ES-I3 (cell line): Measurements from ENCODE around the gene ZGRF1.
A peak's percentile ranks its signal among the peaks of the same experiment; 100 is the strongest.
"Not testable (repeated sequence)": the region's sequence is repeated elsewhere in the genome, so short reads cannot be mapped to it uniquely, and the experiment has no call there.

Experiments used
- H3K36me3 ChIP-seq: 2 replicates; pipeline ENCODE4 v1.6.1; 2013; ENCODE audit warnings: mild to moderate bottlenecking, low read length, control low read depth, moderate library complexity; ENCODE audit not compliant: insufficient read depth
- H3K4me1 ChIP-seq: 2 replicates; pipeline ENCODE4 v1.6.1; 2013; ENCODE audit warnings: mild to moderate bottlenecking, control low read depth, low read length; ENCODE audit not compliant: insufficient read depth
- H3K9ac ChIP-seq: 2 replicates; pipeline ENCODE4 v1.6.1; 2013; ENCODE audit warnings: low read depth, mild to moderate bottlenecking, low read length, moderate library complexity
- H3K9me3 ChIP-seq: 2 replicates; pipeline ENCODE4 v1.6.1; 2013; ENCODE audit warnings: mild to moderate bottlenecking, low read length, moderate library complexity; ENCODE audit not compliant: control insufficient read depth, insufficient read depth

The ZGRF1 gene, protein sequence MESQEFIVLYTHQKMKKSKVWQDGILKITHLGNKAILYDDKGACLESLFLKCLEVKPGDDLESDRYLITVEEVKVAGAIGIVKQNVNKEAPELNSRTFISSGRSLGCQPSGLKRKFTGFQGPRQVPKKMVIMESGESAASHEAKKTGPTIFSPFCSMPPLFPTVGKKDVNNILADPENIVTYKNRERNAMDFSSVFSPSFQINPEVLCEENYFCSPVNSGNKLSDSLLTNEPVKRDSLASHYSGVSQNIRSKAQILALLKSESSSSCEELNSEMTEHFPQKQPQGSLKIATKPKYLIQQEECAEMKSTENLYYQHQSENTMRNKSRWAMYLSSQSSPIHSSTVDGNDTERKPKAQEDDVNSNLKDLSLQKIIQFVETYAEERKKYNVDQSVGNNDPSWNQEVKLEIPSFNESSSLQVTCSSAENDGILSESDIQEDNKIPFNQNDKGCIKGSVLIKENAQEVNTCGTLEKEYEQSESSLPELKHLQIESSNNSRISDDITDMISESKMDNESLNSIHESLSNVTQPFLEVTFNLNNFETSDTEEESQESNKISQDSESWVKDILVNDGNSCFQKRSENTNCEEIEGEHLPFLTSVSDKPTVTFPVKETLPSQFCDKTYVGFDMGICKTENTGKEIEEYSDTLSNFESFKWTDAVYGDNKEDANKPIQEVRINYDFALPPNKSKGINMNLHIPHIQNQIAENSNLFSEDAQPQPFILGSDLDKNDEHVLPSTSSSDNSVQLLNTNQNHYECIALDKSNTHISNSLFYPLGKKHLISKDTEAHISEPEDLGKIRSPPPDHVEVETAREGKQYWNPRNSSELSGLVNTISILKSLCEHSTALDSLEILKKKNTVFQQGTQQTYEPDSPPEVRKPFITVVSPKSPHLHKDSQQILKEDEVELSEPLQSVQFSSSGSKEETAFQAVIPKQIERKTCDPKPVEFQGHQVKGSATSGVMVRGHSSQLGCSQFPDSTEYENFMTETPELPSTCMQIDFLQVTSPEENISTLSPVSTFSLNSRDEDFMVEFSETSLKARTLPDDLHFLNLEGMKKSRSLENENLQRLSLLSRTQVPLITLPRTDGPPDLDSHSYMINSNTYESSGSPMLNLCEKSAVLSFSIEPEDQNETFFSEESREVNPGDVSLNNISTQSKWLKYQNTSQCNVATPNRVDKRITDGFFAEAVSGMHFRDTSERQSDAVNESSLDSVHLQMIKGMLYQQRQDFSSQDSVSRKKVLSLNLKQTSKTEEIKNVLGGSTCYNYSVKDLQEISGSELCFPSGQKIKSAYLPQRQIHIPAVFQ (N-terminal part only)

DNA sequence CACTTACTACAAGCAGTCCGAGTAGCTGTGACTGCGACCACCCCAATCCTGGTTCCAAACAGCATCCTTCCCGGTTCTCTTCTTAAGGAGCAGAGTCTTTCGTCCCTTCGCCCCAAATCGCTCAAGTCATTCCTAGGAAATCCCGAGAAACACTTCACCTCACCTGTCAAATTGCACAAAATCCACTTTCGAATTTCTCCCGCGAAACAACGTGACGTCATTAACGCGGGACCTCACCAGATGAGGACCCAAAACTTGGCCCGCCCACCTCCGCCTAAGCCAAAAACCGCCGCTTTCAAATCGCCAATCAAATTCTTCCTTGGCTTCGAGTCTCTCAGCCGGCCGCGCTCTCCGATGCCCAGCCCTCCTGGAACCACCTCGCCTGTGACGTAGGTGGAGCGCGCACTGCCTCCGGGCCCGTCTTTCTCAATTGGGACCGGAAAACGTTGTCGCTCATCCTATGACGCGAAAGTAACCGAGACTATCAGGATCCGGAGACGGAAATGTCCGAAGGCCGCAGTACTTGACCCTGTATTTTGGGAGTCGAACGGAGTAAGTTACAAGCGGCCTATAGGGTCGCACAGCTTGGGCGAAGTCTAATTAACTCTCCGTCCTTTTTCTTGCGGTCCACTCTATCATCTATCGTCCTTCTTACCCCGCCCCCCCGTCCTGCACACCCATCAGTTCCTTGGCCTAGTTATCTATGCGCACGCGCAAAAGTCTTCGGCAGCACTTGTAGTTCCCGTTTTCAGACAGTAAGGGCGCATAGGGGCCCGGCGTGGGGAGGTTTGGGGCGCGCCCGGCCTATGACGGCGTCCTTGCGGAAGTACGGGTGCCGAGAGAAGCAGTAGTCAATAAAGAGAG is at the start of gene ZGRF1, which contains the start of gene LARP7:
Gene ZGRF1, minus strand, starts transcription at position 222 of the 864 bp plus-strand sequence. CDS start 3,733 bp downstream, outside the sequence.
Gene LARP7, plus strand, starts transcription at position 456 of the 864 bp plus-strand sequence. CDS start 7,527 bp downstream, outside the sequence.
- H3K36me3 ChIP-seq: peaks cover 3% of the 10 kb centered on the region
- no peaks in the 10 kb centered on the region for H3K9me3 ChIP-seq
- peak within 1 kb of the TSS; percentile 94 for H3K9ac ChIP-seq
- peaks cover 12% of the 10 kb centered on the region for H3K4me1 ChIP-seq

DNA sequence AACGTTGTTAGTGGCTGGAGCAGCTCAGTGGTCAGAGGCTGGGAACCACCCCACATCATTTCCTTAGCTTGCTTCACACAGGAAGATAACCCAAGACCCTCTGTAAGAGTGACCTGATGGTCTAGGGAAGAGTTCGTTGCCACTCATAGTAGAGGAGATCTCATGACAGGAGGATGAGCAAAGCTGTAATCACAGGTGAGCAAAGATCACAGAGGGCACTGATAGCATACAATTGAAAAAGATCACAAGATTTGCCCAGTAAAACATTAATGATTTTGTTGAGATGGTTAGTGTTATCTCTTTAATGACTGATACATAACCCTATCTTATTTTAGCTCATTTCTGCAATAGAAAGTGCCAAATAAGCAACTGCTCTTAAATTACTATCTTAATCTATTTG is 44.3 kb upstream of the ZGRF1 start:
- H3K4me1 ChIP-seq: peaks cover 6% of the 10 kb centered on the region; the same call in 1 of the 2 replicates
- H3K9me3 ChIP-seq: no peaks in the 10 kb centered on the region
- no peaks in the 10 kb centered on the region for H3K36me3 ChIP-seq
- no peak overlapping the region for H3K9ac ChIP-seq

DNA sequence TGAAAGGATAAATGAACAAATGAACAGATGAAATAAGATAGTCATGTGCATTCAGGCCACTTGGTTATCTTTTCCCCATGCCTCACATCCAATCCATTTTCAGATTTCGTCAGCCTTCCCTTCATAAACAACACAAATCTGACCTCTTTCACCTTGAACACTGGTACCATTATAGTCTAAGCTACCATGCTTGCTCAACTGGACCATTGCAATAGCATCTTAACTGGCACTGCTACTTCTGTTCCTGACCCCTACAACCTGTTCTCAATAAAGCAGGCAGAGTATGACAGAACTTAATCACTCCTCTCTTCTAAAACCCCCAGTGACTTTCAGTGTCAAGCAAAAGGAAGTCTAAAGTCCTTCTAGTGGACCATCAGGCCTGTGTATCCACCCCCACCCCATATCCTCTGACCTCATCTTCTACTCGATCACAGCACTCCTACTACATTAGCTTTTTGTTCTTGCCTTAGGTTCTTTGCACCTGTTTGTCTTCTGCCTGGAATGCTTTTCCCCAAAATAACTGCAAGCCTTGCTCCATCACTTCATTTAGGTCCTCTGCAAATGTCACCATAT is 40.9 kb upstream of the ZGRF1 start:
- Histone ChIP-seq H3K4me1 (peaks cover 11% of the 10 kb centered on the region; the same call in 1 of the 2 replicates), H3K9me3 (no peaks in the 10 kb centered on the region), H3K9ac (no peak overlapping the region), H3K36me3 (no peaks in the 10 kb centered on the region)

DNA sequence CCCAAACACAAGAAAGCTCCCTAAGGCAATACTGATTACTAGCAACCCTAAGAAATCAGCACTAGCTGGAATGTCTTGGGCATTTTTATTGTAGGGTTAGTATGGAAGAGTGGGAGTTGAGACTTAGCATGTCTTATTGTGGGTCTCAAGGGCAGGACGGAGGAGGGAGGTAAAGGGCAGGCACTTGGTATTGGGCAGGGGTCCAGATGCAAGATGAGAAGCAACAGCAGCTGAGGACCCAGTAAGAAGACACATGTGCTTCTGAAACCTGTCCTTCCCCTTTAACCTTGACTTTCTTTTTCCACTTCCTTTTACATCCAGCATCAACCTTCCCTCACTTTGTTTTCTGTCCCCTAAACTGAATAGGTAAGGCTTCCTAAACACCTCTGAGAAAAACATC is 37.7 kb upstream of the ZGRF1 start:
- Histone ChIP-seq H3K9ac (no peak overlapping the region), H3K9me3 (no peaks in the 10 kb centered on the region), H3K4me1 (peaks cover 11% of the 10 kb centered on the region; the same call in 1 of the 2 replicates), H3K36me3 (no peaks in the 10 kb centered on the region)

DNA sequence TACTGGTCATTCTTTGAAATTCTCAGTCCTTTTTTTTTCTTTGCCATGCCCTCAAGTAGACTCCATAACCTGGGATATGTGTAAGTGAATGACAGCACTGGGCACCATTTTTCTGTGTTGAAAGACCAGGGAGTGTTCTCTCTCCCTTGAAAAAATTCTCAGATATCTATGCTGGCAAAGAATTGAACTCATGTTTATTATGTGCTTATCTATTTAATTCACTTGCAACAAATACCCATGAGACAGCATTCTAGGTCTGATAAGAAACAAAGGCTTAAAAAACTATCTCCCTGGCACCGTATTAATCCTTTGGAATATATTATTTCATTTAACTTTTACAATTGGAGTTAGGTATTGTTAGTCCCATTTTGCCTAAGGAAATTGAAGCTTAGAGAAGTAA is 37.0 kb upstream of the ZGRF1 start:
- Histone ChIP-seq H3K9ac (no peak overlapping the region), H3K9me3 (no peaks in the 10 kb centered on the region), H3K4me1 (peaks cover 11% of the 10 kb centered on the region; the same call in 1 of the 2 replicates), H3K36me3 (no peaks in the 10 kb centered on the region)

DNA sequence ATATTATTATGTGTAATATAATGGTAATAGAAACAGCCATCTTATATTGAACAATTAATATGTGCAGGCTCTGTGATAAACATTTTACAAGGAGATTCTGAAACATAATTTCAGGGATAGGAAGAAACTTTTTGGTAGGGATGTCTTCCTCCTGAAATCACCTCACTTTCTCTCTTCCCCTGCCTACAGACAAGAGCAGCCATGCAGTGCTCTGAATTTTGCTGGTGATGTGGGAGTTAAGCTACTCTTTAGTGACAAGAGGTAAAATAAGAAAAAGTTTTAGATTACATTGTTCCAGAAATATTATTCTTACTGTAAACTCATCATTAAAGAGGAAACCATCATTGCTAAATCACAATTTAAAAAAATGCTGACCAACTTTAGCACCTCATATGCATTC is 36.4 kb upstream of the ZGRF1 start:
- no peaks in the 10 kb centered on the region for H3K36me3 ChIP-seq
- H3K4me1 ChIP-seq: peaks cover 11% of the 10 kb centered on the region; the same call in 1 of the 2 replicates
- no peaks in the 10 kb centered on the region for H3K9me3 ChIP-seq

DNA sequence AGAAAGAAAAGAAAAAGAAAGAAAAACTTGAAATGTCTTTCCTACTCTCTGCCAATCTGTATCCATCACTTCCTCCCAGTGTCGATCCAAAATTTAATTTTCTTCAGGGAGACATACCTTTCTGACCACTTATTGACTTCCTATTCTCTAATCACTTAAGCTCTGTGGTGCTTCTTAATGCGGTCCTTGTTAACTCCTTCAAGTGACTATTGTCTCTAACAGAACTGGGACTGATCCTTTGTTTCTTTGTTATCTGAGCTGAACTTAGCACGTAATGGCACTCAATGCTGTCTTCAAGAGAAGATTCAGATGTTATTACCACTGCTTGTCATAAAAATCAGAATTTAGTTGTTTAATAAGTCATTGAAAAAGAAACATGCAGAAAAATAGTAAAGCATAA is 31.4 kb upstream of the ZGRF1 start:
- Histone ChIP-seq H3K9me3 (no peaks in the 10 kb centered on the region), H3K36me3 (no peaks in the 10 kb centered on the region), H3K9ac (no peak overlapping the region), H3K4me1 (no peaks in the 10 kb centered on the region)

More for the DNA sequence above, 36.4 kb upstream of the ZGRF1 start:
- no peak overlapping the region for H3K9ac ChIP-seq

DNA sequence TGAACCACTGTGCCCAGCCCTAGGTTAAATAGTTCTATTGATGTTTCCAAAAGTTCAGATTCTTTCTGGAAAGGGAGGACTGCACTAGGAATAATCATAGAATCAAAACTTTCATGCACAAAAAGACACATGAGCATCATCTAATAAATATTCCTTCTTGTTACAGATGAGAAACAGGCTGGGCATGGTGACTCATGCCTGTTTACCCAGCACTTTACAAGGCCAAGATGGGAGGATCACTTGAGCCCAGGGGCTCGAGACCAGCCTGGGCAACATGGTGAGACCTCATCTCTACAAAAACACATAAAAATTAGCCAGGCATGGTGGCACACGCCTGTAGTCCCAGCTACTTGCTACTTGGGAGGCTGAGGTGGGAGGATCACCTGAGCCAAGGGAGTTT is 27.9 kb upstream of the ZGRF1 start:
- Histone ChIP-seq H3K4me1 (no peaks in the 10 kb centered on the region), H3K9ac (no peak overlapping the region), H3K36me3 (no peaks in the 10 kb centered on the region), H3K9me3 (no peaks in the 10 kb centered on the region)

DNA sequence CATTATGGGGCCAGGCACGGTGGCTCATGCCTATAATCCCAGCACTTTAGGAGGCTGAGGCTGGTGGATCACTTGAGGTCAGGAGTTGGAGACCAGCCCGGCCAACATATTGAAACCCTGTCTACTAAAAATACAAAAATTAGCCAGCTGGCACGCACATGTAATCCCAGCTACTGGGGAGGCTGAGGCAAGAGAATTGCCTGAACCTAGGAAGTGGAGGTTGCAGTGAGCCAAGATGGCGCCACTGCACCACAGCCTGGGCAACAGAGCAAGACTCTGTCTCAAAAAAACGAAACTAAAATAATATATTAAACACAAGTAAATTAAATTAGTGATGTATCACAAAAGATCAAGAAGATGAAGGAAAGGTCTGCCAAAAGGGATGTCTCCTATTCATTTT is 19.4 kb upstream of the ZGRF1 start:
- H3K4me1 ChIP-seq: peaks cover 30% of the 10 kb centered on the region
- H3K36me3 ChIP-seq, H3K9ac ChIP-seq, H3K9me3 ChIP-seq: not testable (repeated sequence)

DNA sequence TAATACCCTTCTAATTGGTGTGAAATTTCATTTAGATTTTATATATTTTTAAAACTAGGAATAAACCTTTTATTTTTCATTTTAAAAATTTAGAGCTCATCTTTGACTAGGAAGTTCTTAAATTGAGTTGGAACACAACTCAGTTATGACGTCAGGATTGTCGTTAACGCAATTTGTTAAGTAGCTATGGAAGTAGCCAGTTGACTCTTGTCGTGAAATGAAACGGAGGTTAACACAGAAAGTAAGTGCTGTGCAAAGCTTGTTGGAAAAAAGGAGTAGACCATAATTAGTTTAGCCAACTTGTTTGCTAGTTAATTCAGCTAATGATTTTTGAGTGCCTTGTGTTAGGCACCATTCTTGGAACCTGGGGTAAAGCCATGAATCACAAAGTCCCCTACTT is 18.6 kb upstream of the ZGRF1 start:
- H3K9ac ChIP-seq: peak overlapping the region; percentile 31
- peaks cover 30% of the 10 kb centered on the region for H3K4me1 ChIP-seq
- no peaks in the 10 kb centered on the region for H3K9me3 ChIP-seq
- H3K36me3 ChIP-seq: no peaks in the 10 kb centered on the region

DNA sequence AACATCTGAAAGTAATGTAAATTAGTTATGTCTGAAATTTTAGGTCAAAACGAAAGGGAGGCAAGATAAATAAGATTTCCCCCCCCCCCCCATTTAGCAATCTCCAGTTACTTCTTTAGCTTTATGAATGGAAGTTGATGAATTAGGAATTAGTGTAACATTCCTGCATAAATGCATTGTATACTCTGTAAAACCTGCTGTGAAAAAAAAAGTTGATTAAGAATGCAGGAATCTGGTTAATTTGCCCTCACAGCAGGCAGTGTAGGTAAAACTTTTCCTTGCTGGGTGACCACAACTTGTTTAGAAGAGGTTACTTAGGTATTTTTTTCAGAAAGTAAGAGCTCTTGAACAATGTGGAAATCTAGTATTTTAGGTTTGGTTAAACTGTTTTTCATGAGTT is 15.5 kb upstream of the ZGRF1 start:
- Histone ChIP-seq H3K9me3 (0 out of 2 replicates have a peak, but pooled peaks cover under 1% of the 10 kb centered on the region), H3K4me1 (peaks cover 30% of the 10 kb centered on the region), H3K36me3 (peaks cover 10% of the 10 kb centered on the region), H3K9ac (peak overlapping the region; percentile 84; the same call in 1 of the 2 replicates)

DNA sequence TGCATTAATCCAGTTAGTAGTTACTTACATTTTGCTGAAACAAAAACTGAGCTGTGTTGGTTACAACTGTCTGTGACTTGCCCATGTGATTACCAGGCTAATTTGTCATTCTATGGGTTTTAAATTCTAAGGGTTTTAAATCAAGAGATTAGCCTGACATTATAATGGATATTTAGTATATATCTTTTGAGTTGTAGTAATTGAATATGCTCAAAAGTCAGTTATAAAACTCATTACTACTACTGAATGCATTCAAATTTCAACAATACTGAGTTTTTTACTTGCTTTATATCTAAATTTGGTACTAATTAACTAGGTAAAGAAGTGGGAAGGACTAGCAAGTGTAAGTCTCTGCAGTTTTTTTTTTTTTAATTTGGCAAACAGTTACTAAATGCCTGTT is 14.9 kb upstream of the ZGRF1 start:
- Histone ChIP-seq H3K9me3 (0 out of 2 replicates have a peak, but pooled peaks cover 4% of the 10 kb centered on the region), H3K36me3 (peaks cover 15% of the 10 kb centered on the region), H3K9ac (peak overlapping the region; percentile 84), H3K4me1 (peaks cover 30% of the 10 kb centered on the region)

DNA sequence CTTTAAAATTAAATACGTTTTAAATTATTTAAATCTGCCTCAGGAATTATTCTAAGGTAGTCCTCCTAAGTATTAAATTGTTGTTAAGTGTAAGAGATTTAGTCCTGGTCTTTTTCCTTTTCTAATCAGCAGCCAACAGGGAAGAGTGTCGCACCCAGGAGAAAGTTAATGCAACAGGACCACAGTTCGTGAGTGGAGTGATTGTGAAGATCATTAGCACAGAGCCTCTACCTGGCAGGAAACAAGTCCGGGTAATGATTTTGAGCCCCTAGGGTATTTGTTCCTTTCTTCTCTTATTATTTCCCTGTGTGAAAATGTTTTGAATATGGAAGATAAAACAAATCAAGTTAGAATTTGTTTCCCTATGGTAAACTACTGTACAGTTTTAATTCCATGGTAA is 13.6 kb upstream of the ZGRF1 start:
- Histone ChIP-seq H3K4me1 (peaks cover 24% of the 10 kb centered on the region), H3K36me3 (peaks cover 15% of the 10 kb centered on the region), H3K9ac (peak overlapping the region; percentile 84), H3K9me3 (0 out of 2 replicates have a peak, but pooled peaks cover 4% of the 10 kb centered on the region)
